Hematopoietic multipotent progenitor cell treated with erythropoietin and hydrocortisone succinate and interleukin-3 and kit ligand, for 17 days (in vitro differentiated cells): ENCODE measurements around the gene LHFPL4.
A peak's percentile ranks its signal among the peaks of the same experiment; 100 is the strongest.
"Not testable (repeated sequence)": the region's sequence is repeated elsewhere in the genome, so short reads cannot be mapped to it uniquely, and the experiment has no call there.

Experiments used
- DNase-seq: peaks from one replicate; pipeline ENCODE4 v3.0.0-alpha.2; 2015; ENCODE audit warnings: low spot score

Gene LHFPL4

DNA sequence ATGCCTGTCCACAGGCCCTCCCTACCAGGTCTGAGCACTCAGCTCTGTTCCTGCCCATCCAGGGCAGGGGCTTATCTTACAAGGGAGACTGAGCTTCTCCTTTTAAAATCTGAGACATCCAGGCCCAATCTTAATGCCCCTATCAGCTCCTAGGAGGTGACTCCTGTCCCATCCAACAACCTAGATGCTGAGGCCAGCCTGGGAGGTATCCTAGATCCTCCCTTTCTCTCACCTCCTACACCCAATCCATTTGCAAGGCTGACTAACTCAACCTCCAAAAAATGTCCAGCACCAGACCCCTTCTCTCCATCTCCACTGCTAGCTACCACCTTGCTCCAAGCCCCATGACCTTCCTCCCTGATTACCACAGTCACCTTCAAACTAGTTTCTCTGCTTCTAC, 17.4 kb downstream of the LHFPL4 start:
- no peak for DNase-seq

DNA sequence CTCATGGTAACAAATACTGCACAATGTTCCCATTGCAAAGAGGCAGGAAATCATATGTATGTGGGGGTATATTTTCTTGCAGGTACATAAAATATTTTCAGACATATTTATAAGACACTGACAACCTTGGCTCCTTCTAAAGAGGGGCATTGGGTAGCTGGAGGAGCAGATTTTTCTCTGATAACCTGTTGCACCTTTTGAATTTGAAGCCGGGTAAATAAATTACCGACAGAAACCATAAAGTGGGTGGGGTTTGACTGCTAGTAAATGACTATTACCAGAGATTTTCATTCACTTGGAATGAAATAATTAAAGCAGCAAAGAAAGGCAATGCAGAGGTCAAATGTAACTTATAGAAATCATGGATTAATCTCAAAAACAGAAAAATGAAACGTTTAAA, 19.2 kb downstream of the LHFPL4 start:
- no peak for DNase-seq

DNA sequence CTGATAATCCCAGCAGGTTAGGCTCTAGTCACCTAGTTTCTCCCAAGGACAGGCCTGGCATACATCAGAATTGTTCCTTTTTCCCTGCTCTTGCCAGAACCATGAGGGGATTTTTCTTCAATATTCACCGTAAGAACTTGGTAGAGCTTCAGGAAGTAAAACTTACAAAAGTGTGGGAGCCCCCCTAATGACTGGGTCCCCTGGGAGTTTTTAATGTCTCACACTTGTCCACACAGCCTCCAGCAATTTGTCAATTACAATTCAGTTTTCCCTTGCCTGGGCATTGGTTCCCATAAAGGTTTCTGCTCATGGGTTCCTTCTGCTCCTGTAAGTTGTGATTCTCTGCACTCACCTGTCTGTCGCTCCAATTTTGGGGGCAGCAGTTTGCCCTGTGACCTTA, 28.5 kb downstream of the LHFPL4 start:
- DNase-seq = no peak

GRCh38 chr3:9514956-9515355, 38.7 kb downstream of the LHFPL4 start:
- DNase-seq = no peak

GRCh38 chr3:9514306-9514705, 39.3 kb downstream of the LHFPL4 start:
- no peak for DNase-seq

DNA sequence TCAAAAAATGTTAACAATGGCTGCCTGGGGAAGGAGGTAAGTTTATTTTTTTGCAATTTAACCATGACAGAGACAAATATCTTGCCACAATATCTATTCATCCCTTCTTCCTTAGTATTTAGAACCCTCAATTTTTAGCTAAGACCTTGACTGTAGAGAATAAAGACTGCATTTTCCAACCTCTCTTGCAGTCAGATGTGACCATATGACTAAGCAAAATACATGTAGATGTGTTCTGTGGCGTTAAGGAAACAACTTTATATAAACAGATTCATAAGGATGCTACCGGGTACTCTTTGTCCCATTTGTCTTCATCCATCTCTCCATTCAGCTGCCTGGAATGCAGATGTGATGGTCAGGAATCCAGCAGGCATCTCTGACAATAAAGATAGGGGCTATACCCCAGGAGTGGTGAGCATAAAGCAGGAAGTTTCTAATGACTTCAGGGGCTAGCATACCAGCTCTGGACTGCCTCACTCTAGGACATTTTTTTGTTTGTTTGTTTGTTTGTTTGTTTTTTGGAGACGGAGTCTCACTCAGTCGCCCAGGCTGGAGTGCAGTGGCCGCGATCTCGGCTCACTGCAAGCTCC, 41.1 kb downstream of the LHFPL4 start:
- no peak for DNase-seq

DNA sequence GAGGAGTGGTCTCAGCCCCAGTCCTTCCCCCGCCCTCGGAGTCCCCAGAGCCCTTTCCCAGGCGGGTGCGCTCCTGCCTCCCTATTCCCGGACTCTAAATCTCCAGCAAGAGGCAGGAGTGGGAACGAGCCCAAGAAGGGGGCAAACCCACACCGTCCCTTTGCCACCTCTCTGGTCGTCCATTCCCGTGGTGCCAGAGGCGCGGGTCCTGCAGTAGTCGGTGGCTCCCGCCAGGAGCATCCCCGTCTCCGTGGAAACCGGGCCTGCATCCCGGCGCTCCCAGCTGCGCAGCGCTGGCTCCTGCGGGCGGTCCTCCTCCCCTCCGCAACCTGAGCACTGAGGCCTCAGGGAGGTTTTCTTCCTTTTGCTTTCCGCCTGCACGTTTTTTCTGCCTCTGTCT, 44.8 kb downstream of the LHFPL4 start:
- no peak for DNase-seq

DNA sequence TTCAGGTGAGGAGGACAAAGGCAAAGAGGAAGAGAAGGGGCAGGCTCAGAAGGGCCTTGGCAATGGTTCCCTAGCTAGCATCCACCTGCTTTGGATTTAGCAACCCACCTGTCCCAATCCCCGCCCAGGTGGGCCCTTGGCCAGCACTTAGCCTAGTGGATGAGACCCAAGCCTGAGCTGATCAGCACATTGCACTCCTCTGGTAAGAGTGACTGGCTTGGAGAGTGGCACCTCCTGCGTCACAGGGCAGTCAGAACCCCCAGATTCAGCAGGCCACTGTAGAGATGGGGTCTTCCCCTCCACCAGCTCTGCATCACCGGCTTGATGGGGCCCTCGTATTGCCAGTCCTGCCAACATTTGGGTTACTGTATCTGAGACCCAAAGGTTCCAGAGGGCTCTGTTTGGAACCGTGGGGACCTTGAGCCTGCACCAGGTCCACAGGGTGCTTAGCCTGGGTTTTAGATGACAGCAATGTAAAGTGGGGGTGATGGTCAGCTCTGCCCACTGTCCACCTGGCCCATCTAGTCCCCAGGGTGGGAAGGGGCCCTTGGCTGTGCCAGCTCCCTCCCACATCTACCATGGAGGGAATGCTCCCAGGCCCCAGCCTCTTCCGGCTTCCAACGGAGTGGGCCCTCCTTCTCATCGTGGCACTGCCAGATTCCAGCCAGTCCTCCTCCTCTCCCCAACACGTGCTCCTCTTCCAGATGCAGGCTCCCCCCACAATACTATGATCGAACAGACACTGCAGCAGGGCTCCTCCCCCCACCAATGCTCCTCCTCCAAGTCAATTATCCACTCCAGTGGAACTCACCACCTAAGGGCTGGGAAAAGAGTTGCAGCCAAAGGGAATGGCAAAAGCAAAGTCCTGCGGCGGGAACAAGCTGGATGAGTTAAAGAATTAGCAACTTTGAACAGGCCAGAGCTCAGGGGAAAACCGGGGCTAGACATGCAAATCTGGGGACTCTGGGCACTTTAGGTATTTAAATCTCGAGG, 45.7 kb downstream of the LHFPL4 start:
- no peak for DNase-seq

DNA sequence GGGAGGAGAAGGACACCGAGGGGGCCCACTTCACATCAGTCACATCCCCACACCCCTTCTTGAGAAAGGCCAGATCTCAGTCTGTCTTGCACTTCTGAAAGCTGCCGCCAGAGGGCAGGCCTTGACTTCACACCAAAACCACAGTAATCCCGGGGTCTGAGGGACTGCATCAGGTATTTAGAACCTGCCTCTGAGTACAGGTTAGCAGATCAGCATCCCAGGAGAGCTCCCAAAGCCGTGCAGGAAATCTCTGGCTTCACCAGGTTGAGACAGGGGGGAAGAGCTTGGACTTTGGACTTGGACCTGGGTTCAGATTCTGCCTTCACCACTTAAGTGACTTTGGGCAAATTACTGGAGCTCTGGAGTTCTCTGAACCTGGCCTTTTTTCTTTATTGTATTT, 50.3 kb downstream of the LHFPL4 start:
- DNase-seq = peak; percentile 67

GRCh38 chr3:9501226-9501625, 52.4 kb downstream of the LHFPL4 start:
- no peak for DNase-seq

DNA sequence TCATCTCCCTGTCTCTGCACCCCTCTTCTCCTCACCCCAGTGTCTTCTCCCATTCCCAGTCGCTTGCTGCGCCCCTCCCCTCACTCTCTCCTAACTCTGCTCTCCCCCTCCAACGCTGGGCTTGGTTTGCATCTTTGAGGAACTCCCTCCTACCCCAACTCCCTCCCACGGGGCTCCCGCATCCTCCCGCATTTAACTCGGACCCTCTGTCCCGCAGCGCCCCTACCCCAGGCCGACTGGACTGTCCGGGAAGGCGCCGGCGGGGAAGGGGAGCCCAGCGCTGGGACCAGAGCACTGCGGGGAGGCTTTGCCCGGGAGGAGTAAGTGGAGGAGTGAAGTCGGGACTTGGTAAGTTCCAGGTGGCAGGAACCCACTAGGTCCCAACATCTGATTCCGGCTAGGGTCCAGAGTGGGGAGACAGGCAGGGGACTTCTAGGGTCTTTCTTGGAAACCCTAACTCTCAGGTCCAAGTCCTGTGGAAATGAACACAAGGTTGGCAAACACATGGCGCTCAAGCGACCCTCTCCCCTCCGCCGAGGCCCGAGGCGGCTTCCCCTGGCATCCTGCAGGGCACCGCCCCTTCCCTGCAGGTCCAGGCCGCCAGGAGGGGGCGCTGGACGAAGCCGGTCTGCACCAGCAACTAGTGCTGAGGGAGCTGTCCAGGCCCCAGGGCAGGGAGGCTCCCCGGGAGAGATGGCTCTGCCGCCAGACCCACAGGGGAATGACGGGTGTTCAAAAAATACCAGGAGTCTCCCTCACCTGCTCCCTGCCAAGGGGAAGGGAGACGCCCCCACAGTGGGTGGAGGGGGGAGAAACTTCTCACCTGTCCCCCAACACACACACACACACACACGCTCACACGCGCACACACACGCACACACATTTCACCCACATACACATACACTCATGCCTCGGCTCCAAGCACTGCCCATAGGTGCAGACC, 53.2 kb downstream of the LHFPL4 start:
- peak; percentile 26 for DNase-seq

GRCh38 chr3:9499455-9500107, 54.0 kb downstream of the LHFPL4 start:
- no peak for DNase-seq

GRCh38 chr3:9498781-9499180, 54.8 kb downstream of the LHFPL4 start:
- DNase-seq = no peak

DNA sequence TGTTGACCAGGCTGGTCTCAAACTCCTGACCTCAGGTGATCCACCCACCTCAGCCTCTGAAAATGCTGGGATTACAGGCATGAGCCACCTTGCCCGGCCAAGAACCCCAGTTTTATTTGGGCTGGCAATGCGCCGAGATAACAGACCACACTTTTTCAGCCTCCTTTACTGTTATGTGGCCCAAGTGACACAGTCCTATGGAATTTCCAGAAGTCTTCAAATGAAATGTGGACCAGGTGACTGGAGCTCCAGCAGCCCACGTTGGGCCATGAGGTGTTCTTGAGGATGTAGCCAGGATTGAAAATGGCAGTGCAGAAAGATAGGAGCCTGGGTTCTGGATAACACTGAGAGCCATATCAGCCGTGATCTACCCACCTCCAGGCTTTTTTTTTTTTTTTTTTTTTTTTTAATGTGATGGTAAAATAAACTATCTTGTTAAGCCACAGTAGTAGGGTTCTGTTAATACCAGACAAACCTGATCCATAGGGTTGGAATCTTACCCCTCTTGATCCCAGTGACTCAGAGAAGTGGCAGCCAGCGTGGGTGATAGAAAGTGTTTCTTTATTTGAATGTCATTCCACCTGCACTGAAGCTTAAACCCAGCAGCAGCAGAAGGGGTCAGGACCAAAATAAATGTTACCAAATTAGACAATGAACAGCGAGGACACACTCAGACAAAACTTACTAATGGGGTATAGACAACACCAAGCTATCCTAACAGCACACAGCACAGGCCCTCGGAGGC, 55.6 kb downstream of the LHFPL4 start:
- DNase-seq = no peak

DNA sequence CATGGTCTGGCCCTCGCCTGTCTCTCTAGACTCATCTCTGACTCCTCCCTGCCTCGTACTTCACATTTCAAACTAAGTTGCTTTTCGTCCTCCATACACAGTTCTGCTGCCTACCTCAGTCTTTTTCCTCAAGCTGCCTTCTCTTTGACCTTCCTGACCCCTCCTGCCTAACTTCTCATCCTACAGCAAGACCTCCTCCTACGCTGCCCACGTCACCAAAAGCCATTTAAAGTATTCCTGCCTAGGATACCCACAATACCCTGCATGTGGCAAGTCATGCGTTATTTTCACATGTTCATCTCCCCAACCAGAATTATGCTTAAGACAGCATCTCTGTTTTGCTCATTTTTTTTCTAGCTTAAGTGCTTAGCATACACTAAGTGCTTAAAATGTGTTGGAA, 56.7 kb downstream of the LHFPL4 start:
- no peak for DNase-seq

DNA sequence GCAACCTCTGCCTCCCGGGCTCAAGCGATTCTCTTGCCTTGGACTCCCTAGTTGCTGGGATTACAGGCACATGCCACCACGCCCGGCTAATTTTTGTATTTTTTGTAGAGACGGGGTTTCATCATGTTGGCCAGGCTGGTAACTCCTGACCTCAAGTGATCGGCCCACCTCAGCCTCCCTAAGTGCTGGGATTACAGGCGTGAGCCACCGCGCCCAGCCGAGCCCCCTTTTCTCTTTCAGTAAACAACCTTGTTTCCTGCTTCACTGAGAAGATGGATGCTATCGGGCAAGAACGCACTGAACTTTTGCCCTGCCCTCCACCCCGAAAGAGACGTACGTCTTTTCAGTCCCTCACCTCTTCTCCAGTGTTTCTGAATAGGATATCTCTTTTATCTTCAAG, 59.6 kb downstream of the LHFPL4 start:
- not testable (repeated sequence) for DNase-seq

- no peak for DNase-seq
Measured at GRCh38 chr3:9491506-9491905, 62.1 kb downstream of the LHFPL4 start.

- DNase-seq = no peak
Measured at GRCh38 chr3:9485248-9485647, 68.4 kb downstream of the LHFPL4 start.

DNA sequence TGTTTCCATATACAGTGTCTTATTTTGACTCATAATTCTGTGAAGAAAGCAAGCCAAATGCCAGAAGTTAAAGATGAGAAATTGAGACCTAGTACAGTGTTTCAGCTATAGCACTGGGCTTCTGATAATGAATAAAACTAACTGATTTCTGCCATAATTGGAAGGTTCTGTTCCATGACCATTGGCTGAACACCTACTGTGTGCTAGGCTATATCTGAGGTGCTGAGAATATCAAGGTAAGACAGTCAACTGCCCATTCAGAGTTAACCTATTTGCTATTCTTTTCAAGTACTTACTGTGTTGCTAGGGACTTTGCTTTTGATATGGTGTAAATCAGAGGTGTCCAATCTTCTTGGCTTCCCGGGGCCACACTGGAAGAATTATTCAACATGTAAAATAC, 73.4 kb downstream of the LHFPL4 start:
- DNase-seq = no peak

DNA sequence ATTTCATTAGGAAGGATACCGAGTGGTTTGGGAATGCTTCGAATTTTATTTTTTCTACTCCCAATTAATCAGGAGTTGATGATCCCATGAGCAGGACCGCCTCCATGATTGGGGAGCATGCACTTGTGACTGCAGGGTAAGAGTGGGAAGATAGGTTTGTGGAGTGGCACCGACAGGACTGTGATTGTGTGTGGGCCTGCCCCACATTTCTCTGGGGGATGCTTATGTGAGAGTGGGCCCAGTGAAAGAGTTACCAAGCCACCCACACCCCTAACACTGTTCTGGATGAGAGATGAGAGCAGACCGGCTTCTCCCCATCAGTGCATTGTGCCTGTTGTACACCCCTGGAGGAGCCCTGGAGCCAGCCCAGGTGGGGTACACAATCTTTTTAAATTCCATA, 76.7 kb downstream of the LHFPL4 start:
- DNase-seq = no peak

GRCh38 chr3:9474482-9474881, 79.1 kb downstream of the LHFPL4 start:
- no peak for DNase-seq
